GM12878 (cell line): Measurements from ENCODE around the gene HRCT1. TPM values are rescaled to one million over a fixed set of nuclear protein-coding genes. Genes with fewer than 3 reads are reported as not detected.

Experiments used
- ATAC-seq: fragments of 200-7000 bp; cut with Tn5 transposase; 3 replicates; pipeline ENCODE4 v1.9.1; 2020; ENCODE audit warnings: mild to moderate bottlenecking, moderate library complexity
- BruUV-seq: library from RNA; stranded (reverse); fragments of 400-500 nt; replicated peaks from 2 replicates; lab custom pipeline; 2021; lab: Mats Ljungman, UMichigan
- CTCF ChIA-PET: fragments of 300-600 bp; sonication (Branson Sonifier 250); formaldehyde crosslinking; extraction: SDS; loops from one replicate; lab custom pipeline; 2021; ENCODE audit warnings: inconsistent platforms; lab: Yijun Ruan, JAX
- POLR2A ChIA-PET: fragments of 350-600 bp; formaldehyde crosslinking; extraction: SDS; loops from one replicate; lab custom pipeline; 2021; ENCODE audit warnings: inconsistent platforms; lab: Charles Lee
- RAD21 ChIA-PET: fragments of 300-600 bp; sonication (Branson Sonifier 250); formaldehyde crosslinking; loops from one replicate; lab custom pipeline; 2023; ENCODE audit warnings: antibody characterized with exemption; ENCODE audit not compliant: unreplicated experiment; lab: Charles Lee
- SMC1A ChIA-PET: fragments of 300-600 bp; sonication (Branson Sonifier 250); formaldehyde crosslinking; loops from one replicate; lab custom pipeline; 2023; ENCODE audit not compliant: unreplicated experiment, uncharacterized antibody; lab: Charles Lee
- DNase-seq: peaks from one replicate; pipeline ENCODE4 v3.0.0-alpha.2; 2011; ENCODE audit warnings: low read depth, low spot score
- FAIRE-seq: peaks from 3 replicates; lab custom pipeline; 2011; peaks lifted over from hg19 to GRCh38; lab: Jason Lieb, UNC
- H2AFZ ChIP-seq: 2 replicates; pipeline ENCODE4 v1.6.0; 2011; ENCODE audit warnings: low read depth, low read length, control low read depth; ENCODE audit not compliant: control insufficient read depth
- H3K27ac ChIP-seq: 2 replicates; pipeline ENCODE4 v1.5.1; 2011; ENCODE audit warnings: control low read depth; ENCODE audit not compliant: control insufficient read depth, insufficient read depth
- H3K27me3 ChIP-seq, 2 experiments: replicated peaks in 1 of 2; 2 replicates each; pipeline versions ENCODE4 v1.6.0 to v1.6.1; 2011; ENCODE audit warnings: low read length in 1 of 2; ENCODE audit not compliant: control insufficient read depth in 2 of 2, insufficient read depth in 2 of 2
- H3K36me3 ChIP-seq, 2 experiments: 2 replicates each; pipeline ENCODE4 v1.5.1; 2011; ENCODE audit warnings: low read length in 1 of 2; ENCODE audit not compliant: control insufficient read depth in 2 of 2, insufficient read depth in 2 of 2
- H3K4me1 ChIP-seq: 2 replicates; pipeline ENCODE4 v1.6.1; 2011; ENCODE audit warnings: mild to moderate bottlenecking, low read length, moderate library complexity, mixed read lengths; ENCODE audit not compliant: control insufficient read depth, insufficient read depth
- H3K4me2 ChIP-seq: 2 replicates; pipeline ENCODE4 v1.6.0; 2011; ENCODE audit warnings: control low read depth; ENCODE audit not compliant: control insufficient read depth, insufficient read depth
- H3K4me3 ChIP-seq: fragments of 200-600 bp; sonication (generic); 2 replicates; pipeline ENCODE4 v1.5.1; 2016
- H3K79me2 ChIP-seq: 2 replicates; pipeline ENCODE4 v1.6.0; 2011; ENCODE audit warnings: low read length; ENCODE audit not compliant: control insufficient read depth, insufficient read depth
- H3K9ac ChIP-seq: 2 replicates; pipeline ENCODE4 v1.8.0; 2011; ENCODE audit warnings: low read length, control low read depth, mixed read lengths; ENCODE audit not compliant: control insufficient read depth, insufficient read depth
- H3K9me3 ChIP-seq: replicated peaks from 3 replicates; pipeline ENCODE4 v1.5.1; 2011; ENCODE audit warnings: mild to moderate bottlenecking, low read length; ENCODE audit not compliant: control insufficient read depth, insufficient read depth
- H4K20me1 ChIP-seq: 2 replicates; pipeline ENCODE4 v1.6.0; 2011; ENCODE audit not compliant: control insufficient read depth, insufficient read depth
- BRCA1 ChIP-seq: IDR thresholded peaks from 2 replicates; pipeline ENCODE4 v1.6.1; 2011; ENCODE audit warnings: low read depth, low read length, improper control_type of control experiment
- CHD1 ChIP-seq: IDR thresholded peaks from 2 replicates; pipeline ENCODE4 v1.6.1; 2012; ENCODE audit warnings: low read depth, low read length, improper control_type of control experiment
- EP300 ChIP-seq, 2 experiments: fragments of 150-350 bp in 1 of 2; IDR thresholded peaks; 2 replicates each; pipeline ENCODE4 v1.6.1; 2011 to 2012; ENCODE audit warnings: low read depth in 2 of 2, low read length in 2 of 2, borderline replicate concordance in 1 of 2, improper control_type of control experiment in 1 of 2, inconsistent platforms in 1 of 2; ENCODE audit not compliant: control insufficient read depth in 1 of 2
- FOS ChIP-seq: IDR thresholded peaks from 3 replicates; pipeline ENCODE4 v1.6.1; 2011; ENCODE audit warnings: borderline replicate concordance; ENCODE audit not compliant: insufficient read length; ENCODE audit errors: extremely low read depth
- JUNB ChIP-seq: IDR thresholded peaks from 2 replicates; pipeline ENCODE4 v1.6.1; 2016; ENCODE audit warnings: antibody characterized with exemption, mild to moderate bottlenecking
- NFXL1 ChIP-seq: fragments of 450-650 bp; IDR thresholded peaks from 2 replicates; pipeline ENCODE4 v1.6.1; 2017; ENCODE audit warnings: antibody characterized with exemption, mild to moderate bottlenecking, borderline replicate concordance
- POLR2AphosphoS5 ChIP-seq: IDR thresholded peaks from 2 replicates; pipeline ENCODE4 v1.6.1; 2011; ENCODE audit warnings: mild to moderate bottlenecking, low read length, inconsistent platforms
- SIX5 ChIP-seq: IDR thresholded peaks from 2 replicates; pipeline ENCODE4 v1.6.1; 2011; ENCODE audit warnings: mild to moderate bottlenecking, low read depth, low read length, moderate library complexity; ENCODE audit not compliant: severe bottlenecking
- SREBF2 ChIP-seq: IDR thresholded peaks from 2 replicates; pipeline ENCODE4 v1.6.1; 2012; ENCODE audit warnings: mild to moderate bottlenecking, low read length
- YY1 ChIP-seq: IDR thresholded peaks from 2 replicates; pipeline ENCODE4 v1.6.1; 2011; ENCODE audit warnings: low read depth, mild to moderate bottlenecking, low read length
- ZNF217 ChIP-seq: fragments of 450-650 bp; IDR thresholded peaks from 2 replicates; pipeline ENCODE4 v1.6.1; 2017; ENCODE audit warnings: antibody characterized with exemption, mild to moderate bottlenecking
- ZNF622 ChIP-seq: fragments of 450-650 bp; IDR thresholded peaks from 2 replicates; pipeline ENCODE4 v1.6.1; 2017; ENCODE audit warnings: mild to moderate bottlenecking, inconsistent platforms
- in situ Hi-C: fragments of 300-500 bp; cut with MboI; formaldehyde crosslinking; loops from 9 replicates; pipeline ENCODE4 v1.14.3; 2018; ENCODE audit warnings: mixed read lengths
- intact Hi-C: fragments of 100-400 bp; cut with micrococcal nuclease; formaldehyde crosslinking; loops from one replicate; pipeline ENCODE4 v1.14.2; 2022; ENCODE audit not compliant: unreplicated experiment
- polyA plus RNA-seq, 11 experiments: library from polyadenylated mRNA; depleted of rRNA in 4 of 11; unstranded in 6 of 11; stranded (reverse) in 5 of 11; fragments of >200 nt; fragmentation: Nextera tagmentation in 4 of 11; fragmentation: Illumina TruSeq in 1 of 11; extraction: Ambion mirVana in 4 of 11; extraction: Trizol in 1 of 11; gene quantifications; 1 replicate in 1 of 11; 2 replicates in 10 of 11; pipeline versions ENCODE4 v1.2.1 to v1.2.3, GENCODE V29; 2011 to 2016; ENCODE audit warnings: inconsistent platforms in 2 of 11, missing spikeins in 2 of 11, low read depth in 1 of 11
- total RNA-seq, 4 experiments: library from RNA; depleted of rRNA in 3 of 4; stranded (reverse); fragments of >200 nt in 3 of 4; fragmentation: Illumina TruSeq in 1 of 4; extraction: Trizol in 1 of 4; gene quantifications; 2 replicates each; pipeline versions ENCODE4 v1.2.1 to v1.2.3, GENCODE V29; 2013 to 2021
- TF ChIP-seq, protein P1 (sequence below): fragments of 450-650 bp; IDR thresholded peaks from 2 replicates; pipeline ENCODE4 v1.6.1; 2017; ENCODE audit warnings: mild to moderate bottlenecking, moderate library complexity

HRCT1 gene
- total and polyA plus RNA-seq, 10 of the 15 experiments (the other 5 are each of a cell fraction or from before 2014, with no cell fraction given) = not detected

DNA sequence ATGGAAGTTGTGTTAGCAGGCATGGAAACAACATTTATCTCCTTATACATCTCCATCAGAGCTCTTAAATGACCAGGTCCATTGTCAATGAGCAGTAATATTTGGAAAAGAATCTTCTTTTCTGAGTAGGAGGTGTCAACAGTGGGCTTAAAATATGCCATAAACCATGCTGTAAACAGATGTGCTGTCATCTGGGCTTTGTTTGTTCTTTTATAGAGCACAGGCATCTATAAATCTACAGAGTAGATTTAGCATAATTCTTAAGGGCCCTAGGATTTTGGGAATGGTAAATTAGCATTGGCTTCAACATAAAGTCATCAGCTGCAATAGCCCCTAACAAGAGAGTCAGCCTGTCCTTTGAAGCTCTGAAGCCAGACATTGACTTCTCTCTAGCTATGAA lies 7.7 kb upstream of the HRCT1 start:
- Histone ChIP-seq H3K9me3 (no peaks in the 10 kb centered on the region), H2AFZ (no peak overlapping the region), H3K4me2 (no peak overlapping the region), H3K4me3 (no peak overlapping the region), H3K27ac (no peak overlapping the region), H3K27me3 (no peaks in the 10 kb centered on the region), H3K4me1 (no peaks in the 10 kb centered on the region), H3K79me2 (no peaks in the 10 kb centered on the region), H3K9ac (no peak overlapping the region), H3K36me3 (no peaks in the 10 kb centered on the region), H4K20me1 (no peaks in the 10 kb centered on the region)
- DNase-seq = no peak
- intact Hi-C loops = no loop called here
- no peak for ATAC-seq
- ChIA-PET POLR2A (no interaction called here), SMC1A (interaction anchor here (0.8 to 2.0 kb wide), 3 partner anchors 72 to 162 kb away, joined by 3 to 9 read pairs (median 3); no protein-coding TSS in a partner anchor), CTCF (interaction anchor here (0.6 to 2.9 kb wide), 8 partner anchors 10 to 126 kb away, joined by 3 to 13 read pairs (median 6); partner anchors contain the start of gene TMEM8B), RAD21 (interaction anchor here (0.8 kb wide), 1 partner anchor 72 kb away, joined by 3 read pairs; no protein-coding TSS in a partner anchor)
- no peak for FAIRE-seq
- in situ Hi-C loops = no loop called here
- BruUV-seq = no TSS peak
- TF ChIP-seq YY1 (no peak), SIX5 (no peak), JUNB (no peak), POLR2AphosphoS5 (no peak), ZNF217 (no peak), EP300 (IDR thresholded peaks at IDR 0.05; ENCODE audit: borderline replicate concordance in 1 of 2, control insufficient read depth in 1 of 2, low read depth in 2 of 2, low read length in 2 of 2) (no peak), CHD1 (no peak), BRCA1 (no peak), FOS (no peak), SREBF2 (no peak), NFXL1 (no peak), ZNF622 (no peak)
- TF ChIP-seq, protein P1, sequence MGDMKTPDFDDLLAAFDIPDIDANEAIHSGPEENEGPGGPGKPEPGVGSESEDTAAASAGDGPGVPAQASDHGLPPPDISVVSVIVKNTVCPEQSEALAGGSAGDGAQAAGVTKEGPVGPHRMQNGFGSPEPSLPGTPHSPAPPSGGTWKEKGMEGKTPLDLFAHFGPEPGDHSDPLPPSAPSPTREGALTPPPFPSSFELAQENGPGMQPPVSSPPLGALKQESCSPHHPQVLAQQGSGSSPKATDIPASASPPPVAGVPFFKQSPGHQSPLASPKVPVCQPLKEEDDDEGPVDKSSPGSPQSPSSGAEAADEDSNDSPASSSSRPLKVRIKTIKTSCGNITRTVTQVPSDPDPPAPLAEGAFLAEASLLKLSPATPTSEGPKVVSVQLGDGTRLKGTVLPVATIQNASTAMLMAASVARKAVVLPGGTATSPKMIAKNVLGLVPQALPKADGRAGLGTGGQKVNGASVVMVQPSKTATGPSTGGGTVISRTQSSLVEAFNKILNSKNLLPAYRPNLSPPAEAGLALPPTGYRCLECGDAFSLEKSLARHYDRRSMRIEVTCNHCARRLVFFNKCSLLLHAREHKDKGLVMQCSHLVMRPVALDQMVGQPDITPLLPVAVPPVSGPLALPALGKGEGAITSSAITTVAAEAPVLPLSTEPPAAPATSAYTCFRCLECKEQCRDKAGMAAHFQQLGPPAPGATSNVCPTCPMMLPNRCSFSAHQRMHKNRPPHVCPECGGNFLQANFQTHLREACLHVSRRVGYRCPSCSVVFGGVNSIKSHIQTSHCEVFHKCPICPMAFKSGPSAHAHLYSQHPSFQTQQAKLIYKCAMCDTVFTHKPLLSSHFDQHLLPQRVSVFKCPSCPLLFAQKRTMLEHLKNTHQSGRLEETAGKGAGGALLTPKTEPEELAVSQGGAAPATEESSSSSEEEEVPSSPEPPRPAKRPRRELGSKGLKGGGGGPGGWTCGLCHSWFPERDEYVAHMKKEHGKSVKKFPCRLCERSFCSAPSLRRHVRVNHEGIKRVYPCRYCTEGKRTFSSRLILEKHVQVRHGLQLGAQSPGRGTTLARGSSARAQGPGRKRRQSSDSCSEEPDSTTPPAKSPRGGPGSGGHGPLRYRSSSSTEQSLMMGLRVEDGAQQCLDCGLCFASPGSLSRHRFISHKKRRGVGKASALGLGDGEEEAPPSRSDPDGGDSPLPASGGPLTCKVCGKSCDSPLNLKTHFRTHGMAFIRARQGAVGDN = no peak
